K562 (cell line): ENCODE results near the gene DYNC1I2. TPM values are rescaled to one million over a fixed set of nuclear protein-coding genes. Genes with fewer than 3 reads are reported as not detected.

Experiments
- ATAC-seq: fragments of 200-7000 bp; cut with Tn5 transposase; 3 replicates; pipeline ENCODE4 v1.9.1; 2020; ENCODE audit warnings: moderate library complexity
- BruUV-seq: library from RNA; stranded (reverse); fragments of 400-500 nt; replicated peaks from 2 replicates; lab custom pipeline; 2021; lab: Mats Ljungman, UMichigan
- CTCF ChIA-PET: fragments of 300-600 bp; formaldehyde crosslinking; extraction: SDS; loops from one replicate; lab custom pipeline; 2021; ENCODE audit warnings: low intra/inter-chr PET ratio; lab: Yijun Ruan, JAX
- POLR2A ChIA-PET: fragments of 300-600, 350-650 bp; sonication (Branson Sonifier 250); formaldehyde crosslinking; extraction: SDS; loops from one replicate; lab custom pipeline; 2021; ENCODE audit warnings: antibody characterized with exemption, inconsistent platforms; lab: Yijun Ruan, JAX
- DNase-seq, 4 experiments: peaks; one replicate each; pipeline versions ENCODE4 v3.0.0 to v3.0.0-alpha.2; 2011 to 2018; ENCODE audit warnings: low spot score in 3 of 4, mixed read lengths in 3 of 4; ENCODE audit errors: extremely low read depth in 1 of 4
- FAIRE-seq: peaks from 2 replicates; lab custom pipeline; 2011; peaks lifted over from hg19 to GRCh38; lab: Jason Lieb, UNC
- H2AFZ ChIP-seq: 2 replicates; pipeline ENCODE4 v1.6.0; 2011; ENCODE audit warnings: low read depth, low read length, control low read depth, inconsistent platforms
- H3K27ac ChIP-seq: fragments of 200-600 bp; 3 replicates; pipeline ENCODE4 v1.8.0; 2011; ENCODE audit warnings: low read depth, mild to moderate bottlenecking, control low read depth, inconsistent platforms, low read length, moderate library complexity, mixed read lengths; ENCODE audit errors: extremely low read depth
- H3K27me3 ChIP-seq, 2 experiments: fragments of 300-600 bp in 1 of 2; 2 replicates in 1 of 2; 3 replicates in 1 of 2; pipeline versions ENCODE4 v1.6.0 to v1.8.0; 2011; ENCODE audit warnings: inconsistent platforms in 2 of 2, low read length in 2 of 2, mild to moderate bottlenecking in 1 of 2, mixed read lengths in 1 of 2, moderate library complexity in 1 of 2; ENCODE audit not compliant: control insufficient read depth in 2 of 2, insufficient read depth in 2 of 2
- H3K36me3 ChIP-seq: fragments of 300-600 bp; 3 replicates; pipeline ENCODE4 v1.8.0; 2011; ENCODE audit warnings: mild to moderate bottlenecking, low read length, inconsistent platforms; ENCODE audit not compliant: control insufficient read depth, insufficient read depth
- H3K4me1 ChIP-seq, 2 experiments: fragments of 200-600 bp in 1 of 2; replicated peaks in 1 of 2; 2 replicates in 1 of 2; 3 replicates in 1 of 2; pipeline versions ENCODE4 v1.5.1 to v1.8.0; 2011; ENCODE audit warnings: inconsistent platforms in 2 of 2, low read length in 2 of 2, mild to moderate bottlenecking in 1 of 2, mixed read lengths in 1 of 2, moderate library complexity in 1 of 2; ENCODE audit not compliant: control insufficient read depth in 2 of 2, insufficient read depth in 2 of 2
- H3K4me2 ChIP-seq: 2 replicates; pipeline ENCODE4 v1.6.1; 2011; ENCODE audit warnings: low read length, control low read depth, inconsistent platforms, mixed read lengths; ENCODE audit not compliant: insufficient read depth
- H3K4me3 ChIP-seq: fragments of 200-600 bp; sonication (generic), shearing (Covaris generic); 2 replicates; pipeline ENCODE4 v1.5.1; 2016; ENCODE audit warnings: control low read depth, inconsistent platforms
- H3K79me2 ChIP-seq: fragments of 200-600 bp; 3 replicates; pipeline ENCODE4 v1.8.0; 2011; ENCODE audit warnings: low read length, inconsistent platforms; ENCODE audit not compliant: control insufficient read depth, insufficient read depth
- H3K9ac ChIP-seq, 2 experiments: 2 replicates each; pipeline versions ENCODE4 v1.6.0 to v1.6.1; 2011; ENCODE audit warnings: low read depth in 2 of 2, low read length in 2 of 2, control low read depth in 1 of 2, inconsistent platforms in 1 of 2, mild to moderate bottlenecking in 1 of 2, mixed read lengths in 1 of 2; ENCODE audit not compliant: insufficient read depth in 1 of 2
- H3K9me1 ChIP-seq: one replicate; pipeline ENCODE4 v1.6.0; 2011; ENCODE audit warnings: inconsistent platforms, mild to moderate bottlenecking, low read length, moderate library complexity; ENCODE audit not compliant: control insufficient read depth, insufficient read depth
- H3K9me3 ChIP-seq: replicated peaks from 2 replicates; pipeline ENCODE4 v1.5.1; 2011; ENCODE audit warnings: low read depth, low read length, inconsistent platforms; ENCODE audit not compliant: control insufficient read depth, insufficient read depth
- H4K20me1 ChIP-seq: replicated peaks from 2 replicates; pipeline ENCODE4 v1.6.1; 2011; ENCODE audit warnings: low read length, inconsistent platforms, mixed read lengths; ENCODE audit not compliant: control insufficient read depth, insufficient read depth
- E4F1 ChIP-seq: fragments of 250-450 bp; sonication (Bioruptor Pico); IDR thresholded peaks from 2 replicates; pipeline ENCODE4 v1.5.0; 2021; ENCODE audit warnings: mild to moderate bottlenecking, borderline replicate concordance
- FOXA3 ChIP-seq, 2 experiments: fragments of 450-650 bp in 1 of 2; sonication (generic) in 1 of 2; formaldehyde crosslinking; IDR thresholded peaks in 1 of 2; conservative IDR thresholded peaks in 1 of 2; 2 replicates each; pipeline versions ENCODE4 v1.4.0 to v1.8.0; 2020 to 2022; ENCODE audit warnings: mild to moderate bottlenecking in 2 of 2, missing genetic modification reagents in 1 of 2
- HDAC2 ChIP-seq: fragments of 450-650 bp; IDR thresholded peaks from 2 replicates; pipeline ENCODE4 v1.6.1; 2016; ENCODE audit warnings: mild to moderate bottlenecking
- MCM5 ChIP-seq: fragments of 450-650 bp; IDR thresholded peaks from 2 replicates; pipeline ENCODE4 v1.6.1; 2016; ENCODE audit warnings: low read depth
- PPARD ChIP-seq: fragments of 250-450 bp; sonication (Bioruptor Pico); IDR thresholded peaks from 2 replicates; pipeline ENCODE4 v1.8.0; 2022; ENCODE audit warnings: inconsistent platforms, mild to moderate bottlenecking, moderate library complexity
- PTRF ChIP-seq: fragments of 450-650 bp; IDR thresholded peaks from 2 replicates; pipeline ENCODE4 v1.6.1; 2016; ENCODE audit warnings: mild to moderate bottlenecking, missing genetic modification characterization, missing compliant biosample characterization
- THAP7 ChIP-seq: fragments of 250-450 bp; sonication (Bioruptor Pico); IDR thresholded peaks from 2 replicates; pipeline ENCODE4 v1.5.0; 2021
- XRCC3 ChIP-seq: fragments of 450-650 bp; IDR thresholded peaks from 2 replicates; pipeline ENCODE4 v1.6.1; 2017; ENCODE audit warnings: mild to moderate bottlenecking, moderate library complexity
- ZNF224 ChIP-seq: sonication (generic); formaldehyde crosslinking; IDR thresholded peaks from 2 replicates; pipeline ENCODE4 v1.8.0; 2022; ENCODE audit warnings: mild to moderate bottlenecking, missing genetic modification reagents
- ZNF277 ChIP-seq: fragments of 250-450 bp; sonication (Bioruptor Pico); IDR thresholded peaks from 2 replicates; pipeline ENCODE4 v1.8.0; 2022; ENCODE audit warnings: inconsistent platforms, mild to moderate bottlenecking, moderate library complexity, borderline replicate concordance
- WGBS: fragments of 100-300 bp; shearing (Covaris generic); methylation state at CpG from one replicate; pipeline ENCODE4 v1.1.6; 2016; ENCODE audit warnings: low coverage, mixed read lengths; ENCODE audit not compliant: insufficient coverage; ENCODE audit errors: missing lambda C conversion rate; 5-methylcytosine and 5-hydroxymethylcytosine counted together
- in situ Hi-C: fragments of 300-500 bp; cut with MboI; formaldehyde crosslinking; loops from 4 replicates; pipeline ENCODE4 v1.15.0; 2018; ENCODE audit warnings: inconsistent platforms, mixed read lengths
- intact Hi-C: fragments of 100-400 bp; cut with micrococcal nuclease; formaldehyde crosslinking; loops from 2 replicates; pipeline ENCODE4 v1.14.2; 2022
- polyA plus RNA-seq, 8 experiments: library from polyadenylated mRNA; depleted of rRNA in 4 of 8; stranded (reverse) in 5 of 8; unstranded in 3 of 8; fragments of >200 nt; fragmentation: Nextera tagmentation in 2 of 8; fragmentation: Illumina TruSeq in 1 of 8; extraction: Ambion mirVana in 2 of 8; extraction: Trizol in 1 of 8; gene quantifications; 2 replicates each; pipeline versions ENCODE4 v1.2.1 to v1.2.3, GENCODE V29; 2011 to 2014; ENCODE audit warnings: inconsistent platforms in 1 of 8, missing spikeins in 1 of 8
- total RNA-seq, 7 experiments: library from RNA; depleted of rRNA in 6 of 7; stranded (reverse); fragments of >200 nt in 6 of 7; fragmentation: Illumina TruSeq in 2 of 7; extraction: Trizol in 2 of 7; gene quantifications; 2 replicates each; pipeline versions ENCODE4 v1.2.1 to v1.2.3, GENCODE V29; 2011 to 2021; ENCODE audit warnings: low replicate concordance in 1 of 7
- TF ChIP-seq, protein P1 (sequence below): sonication (generic); formaldehyde crosslinking; IDR thresholded peaks from 2 replicates; pipeline ENCODE4 v1.8.0; 2022; ENCODE audit warnings: missing genetic modification reagents, mild to moderate bottlenecking, moderate library complexity, borderline replicate concordance
- TF ChIP-seq, protein P2 (sequence below): sonication (generic); formaldehyde crosslinking; IDR thresholded peaks from 2 replicates; pipeline ENCODE4 v1.8.1; 2023; ENCODE audit warnings: mild to moderate bottlenecking, missing genetic modification reagents

Gene DYNC1I2
- total and polyA plus RNA-seq, 9 of the 15 experiments (the other 6 are each of a cell fraction or from before 2014, with no cell fraction given), result 59.1 to 204 (median 100) TPM

DNA sequence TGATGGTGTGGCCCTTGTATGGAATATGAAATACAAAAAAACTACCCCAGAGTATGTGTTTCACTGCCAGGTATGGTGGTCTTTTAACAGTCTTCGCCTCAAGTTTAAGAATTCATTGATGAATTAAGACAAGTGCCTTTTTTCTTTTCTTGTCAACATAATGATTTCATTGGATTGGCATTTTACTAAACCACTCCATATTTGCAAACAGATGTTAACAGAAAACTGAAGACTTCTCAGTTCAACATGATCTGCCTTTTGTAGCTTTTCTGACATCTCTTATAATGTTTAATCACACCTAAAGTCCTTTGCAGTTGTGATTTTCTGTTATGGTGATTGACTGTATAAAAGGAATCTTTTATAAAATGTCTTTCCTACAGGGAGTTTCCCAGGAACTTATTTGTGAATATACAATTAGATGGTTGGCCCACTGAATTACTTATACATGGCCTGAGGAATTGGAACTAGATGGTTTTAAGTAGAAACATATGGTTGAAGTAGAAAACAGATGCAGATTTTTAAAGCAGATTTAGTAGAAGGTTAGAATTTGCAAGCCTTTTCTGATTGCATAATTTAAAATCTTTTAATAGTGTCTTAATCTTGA lies 39.7 kb downstream of the DYNC1I2 start:
- intact Hi-C loops (loop anchor here (10.0 kb wide), 1 partner anchor 198 kb away; the partner anchor contains the start of gene HAT1), in situ Hi-C loops (no loop called here)
- Histone ChIP-seq H3K9me3 (no peaks in the 10 kb centered on the region), H3K36me3 (peaks cover 63% of the 10 kb centered on the region), H2AFZ (no peak overlapping the region), H3K9me1 (peaks cover 2% of the 10 kb centered on the region), H3K27ac (no peak overlapping the region), H3K27me3 (no peaks in the 10 kb centered on the region), H3K4me1 (peaks cover 0 to 4% of the 10 kb centered on the region in 2 experiments; a peak in 3 of 5 replicates), H3K9ac (no peak overlapping the region), H4K20me1 (no peaks in the 10 kb centered on the region), H3K4me3 (no peak overlapping the region), H3K79me2 (no peaks in the 10 kb centered on the region), H3K4me2 (no peak overlapping the region)
- DNase-seq, result no peak
- POLR2A ChIA-PET, result no interaction called here
- CTCF ChIA-PET, result no interaction called here
- ATAC-seq, result no peak
- WGBS, result 100% methylated on average over 1 of the region's 1 CpG
- FAIRE-seq, result no peak
- BruUV-seq, result no TSS peak
- no peak for TF ChIP-seq E4F1 (CRISPR knock-in tag)
- no peak for TF ChIP-seq PTRF (tag)
- TF ChIP-seq ZNF277 (CRISPR knock-in tag), result no peak
- TF ChIP-seq, protein P1, sequence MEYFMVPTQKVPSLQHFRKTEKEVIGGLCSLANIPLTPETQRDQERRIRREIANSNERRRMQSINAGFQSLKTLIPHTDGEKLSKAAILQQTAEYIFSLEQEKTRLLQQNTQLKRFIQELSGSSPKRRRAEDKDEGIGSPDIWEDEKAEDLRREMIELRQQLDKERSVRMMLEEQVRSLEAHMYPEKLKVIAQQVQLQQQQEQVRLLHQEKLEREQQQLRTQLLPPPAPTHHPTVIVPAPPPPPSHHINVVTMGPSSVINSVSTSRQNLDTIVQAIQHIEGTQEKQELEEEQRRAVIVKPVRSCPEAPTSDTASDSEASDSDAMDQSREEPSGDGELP (CRISPR knock-in tag), result no peak
- TF ChIP-seq FOXA3 (CRISPR knock-in tag; conservative IDR thresholded peaks at IDR 0.05 in 1 of 2, IDR thresholded peaks at IDR 0.05 in 1 of 2), result no peak
- no peak for TF ChIP-seq ZNF224
- no peak for TF ChIP-seq THAP7 (CRISPR knock-in tag)
- TF ChIP-seq XRCC3, result no peak
- TF ChIP-seq PPARD (CRISPR knock-in tag), result no peak
- TF ChIP-seq, protein P2, sequence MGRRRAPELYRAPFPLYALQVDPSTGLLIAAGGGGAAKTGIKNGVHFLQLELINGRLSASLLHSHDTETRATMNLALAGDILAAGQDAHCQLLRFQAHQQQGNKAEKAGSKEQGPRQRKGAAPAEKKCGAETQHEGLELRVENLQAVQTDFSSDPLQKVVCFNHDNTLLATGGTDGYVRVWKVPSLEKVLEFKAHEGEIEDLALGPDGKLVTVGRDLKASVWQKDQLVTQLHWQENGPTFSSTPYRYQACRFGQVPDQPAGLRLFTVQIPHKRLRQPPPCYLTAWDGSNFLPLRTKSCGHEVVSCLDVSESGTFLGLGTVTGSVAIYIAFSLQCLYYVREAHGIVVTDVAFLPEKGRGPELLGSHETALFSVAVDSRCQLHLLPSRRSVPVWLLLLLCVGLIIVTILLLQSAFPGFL (CRISPR knock-in tag), result no peak
- no peak for TF ChIP-seq HDAC2
- no peak for TF ChIP-seq MCM5
